HG03103 (cell line): ENCODE measurements around the gene BLVRA.

Experiments
- ATAC-seq: cut with Tn5 transposase; IDR thresholded peaks from one replicate; pipeline ENCODE4 v1.9.1; 2021; ENCODE audit warnings: low read depth; ENCODE audit not compliant: unreplicated experiment

The BLVRA gene

GRCh38 chr7:43747328-43748105 lies 11.0 kb upstream of the BLVRA start:
- no peak for ATAC-seq

DNA sequence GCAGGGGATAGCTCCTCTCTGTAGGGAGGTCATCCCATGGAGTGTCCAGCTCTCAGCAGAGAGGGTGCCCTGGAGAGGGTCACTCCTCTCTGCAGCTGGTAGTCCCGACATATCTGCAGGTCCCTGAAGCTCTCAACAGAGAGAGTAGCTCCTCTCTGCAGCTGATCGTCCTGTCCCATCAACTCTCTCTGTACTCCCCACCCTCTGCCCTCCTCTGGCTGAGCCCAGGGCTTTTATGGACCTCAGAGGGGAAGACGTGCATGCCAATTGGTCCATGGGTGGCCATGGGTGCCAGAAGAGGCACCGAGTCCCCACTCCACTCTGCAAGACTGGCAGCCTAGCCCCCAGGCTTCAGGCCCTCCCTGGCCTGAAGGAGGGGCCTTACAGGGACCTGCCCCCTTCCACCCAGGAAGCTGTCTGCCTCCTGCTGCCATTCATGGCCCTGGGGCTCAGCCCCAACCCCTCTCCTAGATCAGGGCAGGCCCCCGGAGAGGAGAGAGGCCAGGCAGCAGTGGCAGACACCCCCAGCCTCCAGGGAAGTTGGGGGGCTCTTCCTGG lies 9.0 kb upstream of the BLVRA start:
- ATAC-seq, result no peak

GRCh38 chr7:43750016-43750887 lies 8.2 kb upstream of the BLVRA start:
- no peak for ATAC-seq

- ATAC-seq, result no peak
These were observed 6.1 kb upstream of the BLVRA start for GRCh38 chr7:43752411-43752810.

DNA sequence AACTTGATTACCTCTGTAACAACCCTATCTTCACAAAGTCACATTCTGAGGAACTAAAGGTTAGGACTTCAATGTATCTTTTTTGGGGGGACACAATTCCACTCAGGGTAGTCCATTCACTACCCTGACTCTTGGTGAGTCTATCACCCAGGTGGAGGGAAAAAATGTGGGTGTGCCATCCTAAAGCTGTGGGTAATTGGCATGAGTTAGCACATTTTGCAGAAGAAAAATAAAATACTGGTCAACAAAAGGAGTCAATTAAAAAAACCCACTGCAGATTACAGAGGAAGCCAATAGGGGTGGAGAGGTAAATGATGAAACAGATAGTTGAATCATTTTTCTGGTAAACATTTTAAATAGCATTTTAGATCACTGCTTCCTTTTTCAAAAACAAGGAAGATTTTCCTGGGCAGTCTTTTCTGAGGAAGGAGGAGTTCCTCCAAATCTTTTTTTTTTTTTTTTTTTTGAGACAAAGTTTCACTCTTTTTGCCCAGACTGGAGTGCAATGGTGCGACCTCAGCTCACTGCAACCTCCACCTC lies 5.1 kb upstream of the BLVRA start:
- ATAC-seq, result no peak

GRCh38 chr7:43753843-43754242 lies 4.6 kb upstream of the BLVRA start:
- ATAC-seq, result no peak

- no peak for ATAC-seq
These were observed 3.9 kb upstream of the BLVRA start for GRCh38 chr7:43754596-43754995.

DNA sequence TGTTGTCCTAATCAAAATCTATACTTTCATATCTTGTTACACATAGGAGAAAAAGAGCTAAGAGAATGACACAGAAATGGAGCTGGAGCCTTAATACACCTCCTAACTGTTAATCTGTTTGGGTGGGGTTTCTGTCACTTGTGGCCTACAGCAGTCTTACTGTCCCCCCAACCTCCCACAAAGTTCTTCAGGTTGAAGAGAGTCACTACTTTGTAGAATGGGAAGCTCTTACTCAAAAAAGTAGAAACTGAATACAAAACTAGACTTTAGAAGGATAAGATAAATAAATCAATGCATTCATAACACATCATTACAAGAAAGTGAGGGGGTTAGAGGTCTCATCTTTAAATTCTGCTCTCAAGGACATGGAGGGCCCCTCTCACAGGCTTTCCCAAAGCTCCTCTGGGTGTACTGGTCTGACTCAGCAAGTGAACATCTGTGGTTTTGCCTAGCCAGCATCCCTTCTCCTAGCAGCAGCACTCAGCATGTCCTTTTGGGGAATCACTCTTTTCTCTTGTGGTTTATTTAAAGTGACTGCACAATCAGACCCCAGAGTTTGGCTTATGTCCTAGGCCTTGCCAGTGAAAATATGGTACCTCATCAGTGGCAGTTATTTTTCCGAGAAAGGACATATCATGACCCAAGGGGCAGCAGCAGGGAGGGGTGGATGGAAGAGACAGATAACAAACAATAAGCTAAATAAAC lies 2.0 kb upstream of the BLVRA start:
- no peak for ATAC-seq

GRCh38 chr7:43757073-43757720 lies 1.3 kb upstream of the BLVRA start:
- ATAC-seq, result no peak

DNA sequence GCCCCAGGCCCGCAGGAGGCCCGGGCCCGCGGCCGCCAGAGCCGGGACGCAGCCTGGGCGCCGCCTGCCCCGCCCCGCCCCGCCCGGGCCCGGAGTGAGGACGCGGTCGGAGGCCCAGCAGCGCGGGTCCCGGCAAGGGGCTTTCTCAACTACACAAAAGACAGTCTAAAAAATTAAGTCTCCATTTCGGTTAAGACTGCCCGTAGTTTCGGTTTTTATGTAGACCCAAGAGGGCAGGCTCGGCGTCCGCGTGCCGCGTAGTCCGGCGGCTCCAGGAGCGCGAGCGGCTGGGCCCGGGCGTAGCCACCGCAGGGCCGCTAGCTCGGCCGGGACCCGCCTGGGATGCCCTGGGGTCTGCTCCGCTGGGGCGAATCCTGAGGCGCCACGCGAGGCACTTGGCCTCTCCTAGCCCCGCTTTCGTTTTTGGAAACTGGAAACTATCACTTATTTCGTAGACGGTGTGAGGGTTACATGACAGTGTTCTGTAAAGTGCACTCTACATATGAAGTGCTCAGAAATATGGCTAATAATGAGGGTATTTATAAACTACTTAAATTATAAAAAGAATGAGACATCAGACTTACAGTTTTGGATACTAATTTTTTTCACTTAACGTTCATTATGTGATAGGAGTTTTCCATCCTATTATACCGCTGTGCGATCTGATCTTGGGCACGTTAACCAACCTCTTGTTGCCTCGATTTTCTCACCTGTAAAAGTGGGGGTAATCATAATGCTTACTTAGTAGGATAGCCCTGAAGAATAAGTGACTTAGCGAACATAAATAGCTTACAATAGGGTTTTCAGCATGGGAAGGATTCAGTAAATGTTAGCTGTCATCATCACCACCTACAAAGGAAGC lies 573 bp downstream of the BLVRA start:
- peak; percentile 38 for ATAC-seq

DNA sequence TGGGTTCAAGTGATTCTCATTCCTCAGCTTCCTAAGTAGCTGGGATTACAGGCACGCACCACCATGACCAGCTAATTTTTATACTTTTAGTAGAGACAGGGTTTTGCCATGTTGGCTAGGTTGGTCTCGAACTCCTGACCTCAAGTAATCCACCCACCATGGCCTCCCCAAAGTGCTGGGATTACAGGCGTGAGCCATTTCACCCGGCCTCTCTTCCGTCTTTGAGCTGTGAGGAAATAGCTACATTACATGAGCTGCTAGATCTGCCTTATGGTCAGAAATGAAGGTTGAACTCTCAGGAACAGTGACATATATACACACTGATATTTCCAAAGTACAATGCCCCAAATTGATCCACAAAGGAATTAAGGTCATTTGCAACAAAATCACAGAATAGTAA lies 2.4 kb downstream of the BLVRA start:
- ATAC-seq, result no peak

DNA sequence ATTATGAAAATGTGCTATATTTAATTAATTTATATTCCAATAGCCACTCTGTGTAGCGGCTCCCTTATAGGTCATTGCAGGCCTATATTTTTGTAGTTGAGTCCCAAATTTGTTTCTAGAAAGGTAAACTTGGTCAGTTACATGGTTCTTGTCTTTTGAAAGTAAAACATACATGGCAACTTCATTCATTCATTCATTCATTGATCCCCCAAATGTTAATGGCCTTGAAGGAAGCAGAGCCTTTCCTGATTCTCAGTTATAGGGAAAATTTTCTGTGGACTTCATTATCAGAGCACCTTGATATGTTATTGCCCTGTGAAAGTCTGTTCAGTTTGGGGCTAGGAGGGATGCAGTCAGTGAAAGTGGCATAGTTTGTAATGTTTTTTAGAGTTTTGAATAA lies 2.9 kb downstream of the BLVRA start:
- ATAC-seq, result no peak

DNA sequence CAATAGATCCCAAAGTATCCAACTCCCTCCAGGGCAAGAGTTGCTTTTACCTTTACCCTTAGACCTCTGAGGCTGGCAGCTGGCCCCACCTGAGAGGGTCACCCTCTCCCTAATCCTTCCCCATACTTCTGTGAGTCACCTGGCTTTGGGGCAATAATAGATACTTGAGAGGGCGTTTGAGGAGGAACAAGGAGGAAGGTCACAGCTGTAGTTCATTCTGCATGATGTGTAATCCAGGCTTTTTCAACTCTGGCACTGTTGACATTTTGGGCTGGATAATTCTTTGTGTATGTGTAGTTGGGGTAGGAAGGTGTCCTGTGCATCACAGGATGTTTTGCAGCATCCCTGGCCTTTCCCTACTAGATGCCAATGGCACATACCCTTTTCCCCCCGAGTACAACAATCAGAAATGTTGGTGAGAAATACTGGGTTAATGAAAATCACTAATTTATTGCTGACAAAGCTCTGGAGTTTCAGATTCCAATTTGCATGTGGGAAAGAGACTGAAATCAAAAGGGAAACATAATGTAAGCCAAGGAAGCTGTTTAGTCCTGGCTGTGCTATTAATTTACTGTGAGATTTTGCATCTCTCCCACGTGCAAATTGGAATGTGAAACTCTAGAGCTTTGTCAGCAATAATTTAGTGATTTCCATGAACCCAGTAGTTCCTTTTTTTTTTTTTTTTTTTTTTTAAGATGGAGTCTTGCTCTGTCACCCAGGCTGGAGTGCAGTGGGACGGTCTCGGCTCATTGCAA lies 3.6 kb downstream of the BLVRA start:
- no peak for ATAC-seq

DNA sequence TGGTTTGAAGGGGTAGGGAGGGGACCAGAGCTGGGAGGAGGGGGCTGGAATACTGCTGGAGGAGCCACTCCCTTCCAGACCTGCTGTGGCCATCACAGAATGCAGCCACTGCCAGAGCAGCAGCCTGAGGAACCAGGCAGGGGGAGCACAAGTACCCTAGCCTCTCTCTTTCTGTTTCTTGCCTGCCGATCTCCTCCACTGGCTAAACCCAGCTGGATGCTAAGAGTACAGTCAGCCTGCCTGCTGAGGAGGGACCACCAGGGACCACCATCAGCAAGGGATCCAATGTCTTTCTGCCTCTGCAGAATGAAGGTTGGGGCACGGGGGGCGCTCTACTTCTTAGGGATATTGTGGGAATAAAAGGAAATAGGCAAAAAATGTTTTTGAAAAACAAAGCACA lies 4.7 kb downstream of the BLVRA start:
- no peak for ATAC-seq

GRCh38 chr7:43764039-43764761 lies 5.7 kb downstream of the BLVRA start:
- ATAC-seq, result no peak

- ATAC-seq, result no peak
These were observed 6.5 kb downstream of the BLVRA start for GRCh38 chr7:43764807-43765491.

DNA sequence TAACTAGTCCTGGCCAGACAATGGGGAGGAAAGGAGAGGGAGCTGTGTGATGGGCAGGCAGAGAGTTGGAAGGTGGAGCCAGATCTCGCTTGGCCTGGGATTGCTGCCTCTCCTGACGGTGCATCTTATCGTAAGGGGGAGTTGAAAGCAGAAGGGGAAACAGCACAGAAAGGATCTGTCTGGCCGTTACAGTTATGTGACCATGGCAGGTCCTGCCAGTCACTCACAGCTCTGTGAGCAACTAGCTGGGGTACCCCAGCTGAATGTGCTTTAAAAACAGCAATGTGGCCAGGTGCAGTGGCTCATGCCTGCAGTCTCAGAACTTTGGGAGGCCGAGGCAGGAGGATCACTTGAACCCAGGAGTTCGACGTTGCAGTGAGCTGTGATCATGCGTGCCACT lies 8.1 kb downstream of the BLVRA start:
- ATAC-seq, result no peak
